Smooth muscle cell (in vitro differentiated cells): ENCODE results near the gene ACOX3. TPM values are rescaled to one million over a fixed set of nuclear protein-coding genes. Genes with fewer than 3 reads are reported as not detected.

Experiments
- DNase-seq: peaks from one replicate; lab custom pipeline; 2025; ENCODE audit not compliant: unreplicated experiment; lab: John Stamatoyannopoulos, UW
- H2AFZ ChIP-seq: fragments of 200-600 bp; sonication (generic); 2 replicates; pipeline ENCODE4 v1.6.0; 2016; ENCODE audit warnings: antibody characterized with exemption, low read depth, mild to moderate bottlenecking
- H3F3A ChIP-seq: fragments of 200-600 bp; sonication (generic); 2 replicates; pipeline ENCODE4 v1.6.0; 2017; ENCODE audit warnings: antibody characterized with exemption, low read depth
- H3K27ac ChIP-seq: fragments of 200-600 bp; sonication (generic); 2 replicates; pipeline ENCODE4 v1.5.1; 2016; ENCODE audit warnings: low read depth, mild to moderate bottlenecking
- H3K27me3 ChIP-seq: fragments of 200-600 bp; sonication (generic); 2 replicates; pipeline ENCODE4 v1.6.1; 2016; ENCODE audit warnings: low read depth, mild to moderate bottlenecking
- H3K36me3 ChIP-seq: fragments of 200-600 bp; sonication (generic); 2 replicates; pipeline ENCODE4 v1.5.1; 2016; ENCODE audit warnings: low read depth
- H3K4me1 ChIP-seq: fragments of 200-600 bp; sonication (generic); 2 replicates; pipeline ENCODE4 v1.5.1; 2016; ENCODE audit warnings: low read depth
- H3K4me2 ChIP-seq: fragments of 200-600 bp; sonication (generic); 2 replicates; pipeline ENCODE4 v1.6.0; 2016; ENCODE audit warnings: mild to moderate bottlenecking
- H3K4me3 ChIP-seq: fragments of 200-600 bp; sonication (generic); 2 replicates; pipeline ENCODE4 v1.5.1; 2016; ENCODE audit warnings: mild to moderate bottlenecking
- H3K79me2 ChIP-seq: fragments of 200-600 bp; sonication (generic); 2 replicates; pipeline ENCODE4 v1.6.0; 2016; ENCODE audit warnings: low read depth, mild to moderate bottlenecking
- H3K9ac ChIP-seq: fragments of 200-600 bp; sonication (generic); 2 replicates; pipeline ENCODE4 v1.6.0; 2016; ENCODE audit warnings: low read depth
- H3K9me3 ChIP-seq: fragments of 200-600 bp; sonication (generic); replicated peaks from 2 replicates; pipeline ENCODE4 v1.5.1; 2016; ENCODE audit warnings: low read depth
- H4K20me1 ChIP-seq: fragments of 200-600 bp; sonication (generic); 2 replicates; pipeline ENCODE4 v1.6.0; 2016; ENCODE audit warnings: low read depth
- WGBS: methylation state at CpG from one replicate; pipeline ENCODE4 v1.1.7; 2016; ENCODE audit warnings: low lambda C conversion rate; 5-methylcytosine and 5-hydroxymethylcytosine counted together
- polyA plus RNA-seq: library from polyadenylated mRNA; unstranded; fragments of >200 nt; fragmentation: Nextera tagmentation; extraction: Ambion mirVana; gene quantifications from 2 replicates; pipeline ENCODE4 v1.2.1, GENCODE V29; 2016
- total RNA-seq: library from RNA; depleted of rRNA; stranded (reverse); fragments of >200 nt; gene quantifications from 2 replicates; pipeline ENCODE4 v1.2.3, GENCODE V29; 2014
- TF ChIP-seq, protein P1 (sequence below): fragments of 200-600 bp; sonication (generic); IDR thresholded peaks from 2 replicates; pipeline ENCODE4 v1.5.1; 2017; ENCODE audit warnings: borderline replicate concordance, mild to moderate bottlenecking, antibody characterized with exemption; ENCODE audit not compliant: insufficient read depth, poor library complexity, severe bottlenecking

The ACOX3 gene
- total and polyA plus RNA-seq, 2 experiments from 2014 or later: 25.0 to 27.9 TPM

DNA sequence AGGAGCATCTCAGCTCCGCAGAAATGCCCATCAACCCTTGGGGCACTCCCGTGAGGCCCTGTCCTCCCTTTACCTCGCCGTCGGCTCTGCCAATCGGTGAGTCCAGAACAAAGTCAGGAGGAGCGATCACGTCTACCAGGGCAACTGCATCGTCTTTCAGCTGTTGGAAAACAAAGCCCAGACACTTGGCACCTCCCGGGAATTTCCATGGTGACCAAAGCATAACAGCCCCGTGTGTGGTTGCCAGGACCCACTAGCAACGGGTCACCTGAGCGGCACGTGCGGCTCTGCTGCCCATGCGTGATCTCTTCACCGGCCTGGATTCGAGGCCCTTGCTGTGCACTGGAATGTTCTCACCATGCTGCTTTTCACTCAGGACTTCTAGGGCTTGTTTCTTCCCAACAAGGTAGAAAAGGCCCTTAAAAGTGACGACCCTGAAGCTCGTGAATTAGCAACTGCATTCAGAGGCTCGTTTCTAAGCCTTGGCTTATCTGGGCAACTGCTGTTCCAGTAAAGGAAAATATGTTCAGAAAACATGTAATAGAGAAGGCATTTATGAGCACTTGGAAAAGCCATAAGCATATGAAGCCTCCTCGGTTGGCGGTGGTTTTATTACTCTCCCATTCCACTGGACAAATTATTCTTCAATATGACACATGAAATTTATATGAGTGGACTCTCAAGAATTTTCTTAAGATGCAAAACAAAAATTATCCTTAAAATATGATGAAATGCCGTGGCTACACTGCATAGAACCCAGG lies 69.5 kb downstream of the ACOX3 start:
- H3K4me3 ChIP-seq: no peak overlapping the region

DNA sequence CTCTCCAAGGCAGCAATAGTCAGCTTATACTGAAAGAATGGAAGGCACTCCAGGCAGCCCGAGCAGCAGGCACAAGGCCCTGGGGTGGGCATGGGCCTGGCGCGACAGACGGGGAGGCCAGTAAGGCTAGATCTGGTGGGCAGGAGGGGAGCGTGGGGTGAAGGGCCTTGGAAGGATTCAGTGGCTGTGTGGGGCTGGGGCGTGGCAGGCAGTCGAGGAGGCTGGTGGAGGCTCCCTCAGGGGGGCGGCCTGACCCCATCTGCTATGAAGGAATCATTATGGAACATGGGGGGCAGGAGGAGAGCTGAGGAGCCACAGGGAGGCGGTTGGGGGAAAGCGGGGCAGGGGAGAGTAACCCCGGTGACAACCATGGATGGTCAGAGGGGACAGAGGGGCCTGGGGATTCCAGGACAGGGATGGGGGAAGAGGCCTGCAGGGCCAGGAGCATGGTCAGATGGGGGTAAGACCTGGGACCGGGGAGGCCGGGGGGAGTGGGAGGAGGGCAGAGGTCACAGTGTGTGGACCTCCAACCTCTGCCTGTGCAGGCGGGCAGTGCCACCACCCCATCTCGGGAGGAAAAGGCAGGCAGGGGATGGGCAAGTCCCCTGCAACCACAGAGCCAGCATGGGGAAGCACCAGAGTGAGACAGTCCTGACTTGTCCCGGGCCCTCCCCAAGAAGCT lies 70.3 kb downstream of the ACOX3 start:
- Histone ChIP-seq H3K36me3 (no peaks in the 10 kb centered on the region), H3F3A (no peaks in the 10 kb centered on the region), H3K9me3 (no peaks in the 10 kb centered on the region), H3K27ac (no peak overlapping the region), H4K20me1 (no peaks in the 10 kb centered on the region), H3K79me2 (no peaks in the 10 kb centered on the region), H3K9ac (no peak overlapping the region), H3K4me1 (no peaks in the 10 kb centered on the region), H3K4me2 (no peak overlapping the region), H2AFZ (no peak overlapping the region), H3K27me3 (no peaks in the 10 kb centered on the region), H3K4me3 (no peak overlapping the region)
- TF ChIP-seq, protein P1, sequence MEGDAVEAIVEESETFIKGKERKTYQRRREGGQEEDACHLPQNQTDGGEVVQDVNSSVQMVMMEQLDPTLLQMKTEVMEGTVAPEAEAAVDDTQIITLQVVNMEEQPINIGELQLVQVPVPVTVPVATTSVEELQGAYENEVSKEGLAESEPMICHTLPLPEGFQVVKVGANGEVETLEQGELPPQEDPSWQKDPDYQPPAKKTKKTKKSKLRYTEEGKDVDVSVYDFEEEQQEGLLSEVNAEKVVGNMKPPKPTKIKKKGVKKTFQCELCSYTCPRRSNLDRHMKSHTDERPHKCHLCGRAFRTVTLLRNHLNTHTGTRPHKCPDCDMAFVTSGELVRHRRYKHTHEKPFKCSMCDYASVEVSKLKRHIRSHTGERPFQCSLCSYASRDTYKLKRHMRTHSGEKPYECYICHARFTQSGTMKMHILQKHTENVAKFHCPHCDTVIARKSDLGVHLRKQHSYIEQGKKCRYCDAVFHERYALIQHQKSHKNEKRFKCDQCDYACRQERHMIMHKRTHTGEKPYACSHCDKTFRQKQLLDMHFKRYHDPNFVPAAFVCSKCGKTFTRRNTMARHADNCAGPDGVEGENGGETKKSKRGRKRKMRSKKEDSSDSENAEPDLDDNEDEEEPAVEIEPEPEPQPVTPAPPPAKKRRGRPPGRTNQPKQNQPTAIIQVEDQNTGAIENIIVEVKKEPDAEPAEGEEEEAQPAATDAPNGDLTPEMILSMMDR: no peak
- WGBS: 97% methylated on average over 11 of the region's 16 CpGs
- DNase-seq: no peak

More for the DNA sequence above, 69.5 kb downstream of the ACOX3 start:
- Histone ChIP-seq H3K79me2 (no peaks in the 10 kb centered on the region), H2AFZ (no peak overlapping the region), H4K20me1 (no peaks in the 10 kb centered on the region), H3F3A (no peaks in the 10 kb centered on the region), H3K27me3 (no peaks in the 10 kb centered on the region), H3K9me3 (no peaks in the 10 kb centered on the region), H3K9ac (no peak overlapping the region), H3K36me3 (no peaks in the 10 kb centered on the region), H3K4me1 (no peaks in the 10 kb centered on the region), H3K27ac (no peak overlapping the region), H3K4me2 (peak overlapping the region; percentile 22)
- WGBS: 81% methylated on average over 24 of the region's 24 CpGs
- TF ChIP-seq, protein P1: no peak
- no peak for DNase-seq

DNA sequence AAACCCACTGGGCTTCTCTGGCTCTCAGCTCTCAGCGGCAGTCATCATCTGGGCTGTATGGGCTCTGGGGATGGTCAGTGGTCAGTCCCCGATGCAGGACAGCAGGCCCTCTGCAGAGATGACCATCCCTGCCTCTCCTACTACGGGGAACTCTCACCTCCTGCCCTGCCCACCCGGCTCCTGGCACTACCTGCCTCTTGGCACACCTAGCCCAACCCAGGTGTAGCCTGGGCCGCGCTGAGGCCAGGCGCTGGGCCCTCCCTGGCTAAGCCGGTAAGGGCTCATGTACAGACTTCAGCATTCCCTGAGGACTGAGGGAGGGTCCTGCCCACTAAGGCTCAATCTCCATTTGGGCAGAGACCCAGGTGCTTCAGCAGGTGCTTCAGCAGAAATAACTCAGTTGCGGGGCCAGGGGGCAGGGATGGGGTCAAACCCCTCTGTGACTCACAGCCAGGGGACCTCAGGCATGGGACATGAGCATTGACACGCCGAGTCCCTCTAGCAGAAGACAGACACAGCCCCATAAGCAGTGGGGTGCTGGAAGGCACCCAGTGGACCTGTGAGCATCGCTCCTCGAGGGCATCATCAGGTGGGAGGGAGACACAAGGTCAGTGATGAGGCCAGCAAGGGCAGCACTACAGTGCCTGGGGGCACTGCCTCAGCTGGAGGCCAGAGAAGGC lies 71.0 kb downstream of the ACOX3 start:
- no peak overlapping the region for H2AFZ ChIP-seq
- no peak overlapping the region for H3K9ac ChIP-seq
- no peaks in the 10 kb centered on the region for H3F3A ChIP-seq
- WGBS: 97% methylated on average over 13 of the region's 13 CpGs
- TF ChIP-seq, protein P1: no peak
- no peaks in the 10 kb centered on the region for H4K20me1 ChIP-seq
- H3K9me3 ChIP-seq: no peaks in the 10 kb centered on the region
- no peak overlapping the region for H3K4me3 ChIP-seq
- no peaks in the 10 kb centered on the region for H3K36me3 ChIP-seq
- no peaks in the 10 kb centered on the region for H3K4me1 ChIP-seq
- DNase-seq: no peak
- H3K4me2 ChIP-seq: no peak overlapping the region
- H3K79me2 ChIP-seq: no peaks in the 10 kb centered on the region
- H3K27me3 ChIP-seq: no peaks in the 10 kb centered on the region
- no peak overlapping the region for H3K27ac ChIP-seq
